DMS 273 (cell line): ENCODE results near the gene UBL4A.
A peak's percentile ranks its signal among the peaks of the same experiment; 100 is the strongest.

ENCODE experiments used
- DNase-seq: peaks from one replicate; lab custom pipeline; 2025; ENCODE audit not compliant: unreplicated experiment; lab: John Stamatoyannopoulos, UW

UBL4A gene

DNA sequence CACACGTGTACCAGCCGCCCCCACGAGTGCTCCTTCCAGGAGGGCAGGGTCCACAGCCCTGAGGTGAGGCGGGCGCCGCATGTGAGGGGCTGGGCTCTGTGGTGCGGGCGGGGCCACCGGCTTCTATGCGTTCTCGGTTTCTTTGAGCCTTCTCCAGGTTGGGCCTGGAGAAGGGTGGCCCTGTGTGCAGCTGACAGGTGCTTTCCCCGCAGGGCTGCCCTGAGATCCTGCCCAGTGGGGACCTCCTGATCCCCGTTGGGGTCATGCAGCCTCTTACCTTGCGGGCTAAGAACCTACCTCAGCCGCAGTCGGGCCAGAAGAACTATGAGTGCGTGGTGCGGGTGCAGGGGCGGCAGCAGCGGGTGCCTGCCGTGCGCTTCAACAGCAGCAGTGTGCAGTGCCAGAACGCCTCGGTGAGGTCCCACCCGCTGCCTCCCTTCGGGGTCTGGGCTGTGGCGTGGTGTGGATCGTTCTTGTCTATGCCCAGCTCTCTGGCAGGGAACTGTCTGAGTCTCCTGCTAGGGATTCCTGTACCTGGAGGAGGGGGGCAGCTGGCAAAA is 21.5 kb downstream of the UBL4A start:
- DNase-seq: no peak

- no peak for DNase-seq
These were observed 22.7 kb downstream of the UBL4A start for GRCh38 chrX:154463611-154464220.

DNA sequence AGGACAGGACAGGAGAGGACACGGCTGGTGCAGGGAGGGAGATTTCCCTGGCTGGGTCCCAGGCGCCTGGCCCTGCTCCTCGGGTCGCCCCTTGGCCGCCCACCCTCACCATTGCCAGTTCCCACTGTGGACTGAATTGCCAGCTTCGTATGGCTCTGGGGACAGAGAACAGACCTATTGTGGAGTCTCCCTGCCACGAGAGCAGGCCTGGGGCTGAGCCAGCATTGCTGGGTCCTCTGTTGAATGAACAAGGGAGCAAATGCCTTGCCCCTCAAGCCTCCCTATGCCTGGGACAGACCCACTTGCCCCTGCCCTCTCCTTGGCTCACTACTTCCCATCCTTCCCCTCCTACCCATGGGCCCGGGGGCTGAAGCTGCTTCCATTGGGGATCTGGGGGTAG is 24.0 kb downstream of the UBL4A start:
- no peak for DNase-seq

DNA sequence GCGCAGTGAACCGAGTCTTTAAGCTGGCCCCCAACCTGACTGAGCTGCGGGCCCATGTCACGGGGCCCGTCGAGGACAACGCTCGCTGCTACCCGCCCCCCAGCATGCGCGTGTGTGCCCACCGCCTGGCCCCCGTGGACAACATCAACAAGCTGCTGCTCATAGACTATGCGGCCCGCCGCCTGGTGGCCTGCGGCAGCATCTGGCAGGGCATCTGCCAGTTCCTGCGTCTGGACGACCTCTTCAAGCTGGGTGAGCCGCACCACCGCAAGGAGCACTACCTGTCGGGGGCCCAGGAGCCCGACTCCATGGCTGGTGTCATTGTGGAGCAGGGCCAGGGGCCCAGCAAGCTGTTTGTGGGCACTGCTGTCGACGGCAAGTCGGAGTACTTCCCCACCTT is 26.1 kb downstream of the UBL4A start:
- peak; percentile 82 for DNase-seq

DNA sequence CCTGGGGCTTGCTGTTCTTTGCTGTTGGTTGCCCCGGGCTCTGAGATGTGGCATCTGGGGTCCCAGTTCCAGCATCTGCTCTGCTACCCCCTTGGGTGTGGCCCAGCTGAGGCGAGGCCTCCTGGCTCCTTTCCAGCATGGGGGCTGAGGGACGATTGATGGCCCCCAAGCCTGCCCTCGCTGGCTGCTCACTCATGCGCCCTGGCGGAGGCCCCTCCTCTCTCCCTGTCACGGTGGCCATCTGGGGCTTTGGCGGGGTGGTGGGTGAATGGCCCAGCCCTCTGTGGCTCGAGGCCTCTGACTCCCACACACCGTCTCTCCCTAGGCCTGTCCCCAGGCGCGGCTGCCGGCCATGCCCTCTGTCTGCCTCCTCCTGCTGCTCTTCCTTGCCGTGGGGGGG is 26.6 kb downstream of the UBL4A start:
- peak; percentile 81 for DNase-seq

DNA sequence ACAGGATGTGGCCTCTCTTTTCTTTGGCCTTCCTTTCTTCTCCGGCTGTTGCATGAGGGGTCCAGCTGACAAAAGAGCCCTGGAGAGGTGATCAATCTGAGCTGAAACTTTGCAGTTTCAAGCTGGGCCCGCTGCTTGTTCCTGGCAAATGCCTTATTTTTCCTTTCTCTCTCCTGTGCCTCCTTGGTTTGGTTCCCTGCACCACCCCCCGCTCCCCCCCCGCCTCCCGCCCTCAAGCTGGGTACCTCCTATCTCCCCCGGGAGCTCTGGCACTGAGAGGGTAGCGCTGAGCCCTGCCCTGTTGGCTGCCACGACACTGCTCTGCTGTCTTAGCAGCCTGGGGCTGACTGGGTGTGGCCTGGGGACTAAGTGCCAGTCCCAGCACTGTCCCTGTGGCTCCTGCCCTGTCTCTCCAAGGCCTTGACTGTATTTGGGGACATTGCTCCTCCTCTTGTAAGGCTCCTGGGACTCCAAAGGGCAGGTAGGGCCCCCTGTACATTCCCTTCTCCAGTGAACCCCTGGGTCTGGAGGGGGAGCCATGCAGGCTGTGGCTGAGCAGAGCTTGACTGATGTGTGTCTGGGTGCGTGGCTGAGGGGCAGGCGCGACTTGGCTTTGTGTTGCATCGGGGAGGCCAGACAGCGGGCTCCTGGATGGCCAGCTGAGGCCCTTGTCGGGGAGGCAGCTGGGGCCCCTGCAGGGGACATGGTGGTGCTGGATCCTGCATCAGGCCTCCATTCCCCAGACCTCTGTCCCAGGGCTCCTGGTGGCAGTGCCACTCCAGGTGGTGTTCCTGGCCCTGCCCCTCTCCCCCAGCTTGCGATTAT is 27.2 kb downstream of the UBL4A start:
- DNase-seq: peak; percentile 63

GRCh38 chrX:154458116-154458953 is 28.1 kb downstream of the UBL4A start, which contains the start of gene PLXNA3:
PLXNA3 (plus strand) TSS chrX:154458281; CDS start chrX:154460184, 1,903 bp downstream.
- peak; percentile 70 for DNase-seq

GRCh38 chrX:154457491-154458115 is 28.8 kb downstream of the UBL4A start:
- peak; percentile 70 for DNase-seq

DNA sequence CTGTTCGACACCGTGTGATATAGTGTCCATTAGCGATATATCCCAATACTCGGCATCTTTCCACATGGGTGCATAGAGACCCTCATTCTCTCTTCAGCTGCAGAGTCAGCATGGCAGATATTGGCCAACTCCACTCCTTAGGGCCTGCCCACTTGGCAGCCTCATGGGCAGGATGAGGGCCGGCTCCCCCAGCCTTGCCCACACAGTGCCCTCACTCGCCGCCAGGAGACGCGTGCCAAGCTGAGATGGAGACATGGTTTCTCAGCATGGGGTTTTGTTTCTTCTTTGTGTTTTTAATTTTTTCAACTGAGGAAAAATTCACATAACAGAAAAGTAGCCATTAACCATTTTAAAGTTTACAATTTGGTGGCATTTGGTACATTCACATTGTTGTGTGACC is 33.6 kb downstream of the UBL4A start:
- DNase-seq: no peak

- no peak for DNase-seq
These were observed 36.1 kb downstream of the UBL4A start for GRCh38 chrX:154450312-154450711.

DNA sequence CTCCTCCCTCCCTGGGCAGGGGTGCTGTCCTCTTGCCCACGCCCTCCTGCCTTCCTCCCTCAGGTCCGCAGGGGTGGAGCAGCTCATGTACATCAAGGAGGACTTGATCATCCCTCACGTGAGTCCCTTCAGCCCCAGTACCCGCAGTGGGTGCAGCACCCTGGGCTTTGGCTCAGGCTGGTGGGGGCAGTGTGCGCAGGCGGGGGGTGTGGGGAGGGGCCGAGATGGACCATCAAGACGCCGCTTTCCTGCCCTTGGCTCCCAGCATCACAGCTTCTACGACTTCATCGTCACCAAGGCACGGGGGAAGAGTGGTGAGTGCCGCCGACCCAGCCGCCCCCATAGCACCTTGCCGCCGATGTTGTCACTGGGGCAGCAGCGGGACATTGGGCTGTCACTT is 36.8 kb downstream of the UBL4A start:
- DNase-seq: no peak

- no peak for DNase-seq
These were observed 37.9 kb downstream of the UBL4A start for GRCh38 chrX:154448484-154448883.

- DNase-seq: no peak
These were observed 40.0 kb downstream of the UBL4A start for GRCh38 chrX:154446430-154446829.

- DNase-seq: no peak
These were observed 40.6 kb downstream of the UBL4A start for GRCh38 chrX:154445776-154446175.

GRCh38 chrX:154444755-154445246 is 41.6 kb downstream of the UBL4A start:
- no peak for DNase-seq

GRCh38 chrX:154443992-154444754 is 42.2 kb downstream of the UBL4A start, which contains the start of gene FAM50A:
FAM50A (plus strand) TSS chrX:154444141; CDS start chrX:154444236, 95 bp downstream.
- peak; percentile 84 for DNase-seq

GRCh38 chrX:154443479-154443910 is 42.9 kb downstream of the UBL4A start:
- peak; percentile 59 for DNase-seq

GRCh38 chrX:154441984-154442707 is 44.3 kb downstream of the UBL4A start:
- DNase-seq: no peak

DNA sequence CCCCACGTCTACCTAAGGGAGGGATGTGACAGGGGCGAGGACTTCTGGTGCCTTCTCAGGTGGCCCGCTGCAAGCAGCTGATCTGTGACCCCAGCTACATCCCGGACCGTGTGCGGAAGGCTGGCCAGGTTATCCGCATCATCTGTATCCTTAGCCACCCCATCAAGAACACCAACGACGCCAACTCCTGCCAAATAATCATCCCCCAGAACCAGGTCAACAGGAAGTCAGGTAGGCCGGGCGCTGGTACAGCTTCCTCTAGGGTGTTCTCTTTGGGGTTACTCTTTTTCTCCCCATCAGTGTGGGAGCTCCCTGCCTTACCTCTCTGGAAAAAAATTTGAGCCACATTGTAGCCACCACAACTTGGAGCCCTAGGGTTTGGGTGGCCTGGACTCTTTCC is 44.9 kb downstream of the UBL4A start:
- no peak for DNase-seq
